CD4-positive, alpha-beta T cell treated with Interleukin-17A for 4 hours (primary cell): ENCODE measurements around the gene PXMP2.
A peak's percentile ranks its signal among the peaks of the same experiment; 100 is the strongest.

Experiments used
- DNase-seq: peaks from one replicate; pipeline ENCODE4 v3.0.0-alpha.2; 2020; ENCODE audit warnings: mixed read lengths

Gene PXMP2

GRCh38 chr12:132687211-132688164 lies at the start of gene PXMP2, which contains the start of gene POLE:
PXMP2 (plus strand) TSS chr12:132687587; CDS start chr12:132687671, 84 bp downstream.
POLE (minus strand) TSS chr12:132687342; CDS start chr12:132687315, 27 bp downstream.
- peak; percentile 97 for DNase-seq

- no peak for DNase-seq
These were observed 49.6 kb upstream of the PXMP2 start for GRCh38 chr12:132637811-132638210.

GRCh38 chr12:132638541-132639408 lies 48.6 kb upstream of the PXMP2 start:
- DNase-seq: no peak

GRCh38 chr12:132639956-132640520 lies 47.3 kb upstream of the PXMP2 start:
- DNase-seq: no peak

- no peak for DNase-seq
These were observed 46.5 kb upstream of the PXMP2 start for GRCh38 chr12:132640936-132641335.

GRCh38 chr12:132641811-132642650 lies 45.4 kb upstream of the PXMP2 start:
- no peak for DNase-seq

- no peak for DNase-seq
These were observed 44.2 kb upstream of the PXMP2 start for GRCh38 chr12:132642846-132643835.

- no peak for DNase-seq
These were observed 40.5 kb upstream of the PXMP2 start for GRCh38 chr12:132646850-132647249.

GRCh38 chr12:132647858-132648257 lies 39.5 kb upstream of the PXMP2 start:
- DNase-seq: no peak

- DNase-seq: no peak
These were observed 38.7 kb upstream of the PXMP2 start for GRCh38 chr12:132648616-132649225.

- no peak for DNase-seq
These were observed 38.0 kb upstream of the PXMP2 start for GRCh38 chr12:132649226-132649945.

- DNase-seq: no peak
These were observed 35.8 kb upstream of the PXMP2 start for GRCh38 chr12:132651444-132652100.

- no peak for DNase-seq
These were observed 33.7 kb upstream of the PXMP2 start for GRCh38 chr12:132653567-132654290.

GRCh38 chr12:132657004-132657727 lies 30.2 kb upstream of the PXMP2 start:
- no peak for DNase-seq

- no peak for DNase-seq
These were observed 29.1 kb upstream of the PXMP2 start for GRCh38 chr12:132658149-132658894.

- DNase-seq: no peak
These were observed 28.2 kb upstream of the PXMP2 start for GRCh38 chr12:132659146-132659545.

- DNase-seq: peak; percentile 19
These were observed 27.3 kb upstream of the PXMP2 start for GRCh38 chr12:132660052-132660451.
